MCF 10A (cell line): ENCODE measurements around the gene NDST3. TPM values are rescaled to one million over a fixed set of nuclear protein-coding genes. Genes with fewer than 3 reads are reported as not detected.
A peak's percentile ranks its signal among the peaks of the same experiment; 100 is the strongest.

Experiments
- BruUV-seq: library from RNA; stranded (reverse); fragments of 400-500 nt; replicated peaks from 2 replicates; lab custom pipeline; 2021; lab: Mats Ljungman, UMichigan
- CTCF ChIA-PET: fragments of 300-600 bp; sonication (Branson Sonifier 250); formaldehyde crosslinking; extraction: SDS; loops from one replicate; lab custom pipeline; 2021; ENCODE audit warnings: antibody characterized with exemption, inconsistent platforms; lab: Yijun Ruan, JAX
- POLR2A ChIA-PET: fragments of 300-600, 350-650 bp; sonication (Branson Sonifier 250); formaldehyde crosslinking; extraction: SDS; loops from one replicate; lab custom pipeline; 2020; ENCODE audit warnings: antibody characterized with exemption, inconsistent platforms; lab: Yijun Ruan, JAX
- DNase-seq: peaks from one replicate; pipeline ENCODE4 v3.0.0-alpha.2; 2018; ENCODE audit not compliant: unreplicated experiment
- H3K27ac Mint-ChIP-seq: one replicate; pipeline ENCODE4 v1.8.0; 2022; ENCODE audit warnings: mild to moderate bottlenecking, low read depth, mixed read lengths; ENCODE audit not compliant: unreplicated experiment
- H3K27me3 Mint-ChIP-seq: one replicate; pipeline ENCODE4 v1.8.0; 2022; ENCODE audit warnings: mixed read lengths; ENCODE audit not compliant: insufficient read depth, unreplicated experiment
- H3K36me3 Mint-ChIP-seq: one replicate; pipeline ENCODE4 v1.8.0; 2022; ENCODE audit warnings: mild to moderate bottlenecking, moderate library complexity, mixed read lengths; ENCODE audit not compliant: insufficient read depth, unreplicated experiment
- H3K4me1 Mint-ChIP-seq: one replicate; pipeline ENCODE4 v1.8.0; 2022; ENCODE audit warnings: mixed read lengths; ENCODE audit not compliant: insufficient read depth, unreplicated experiment
- H3K4me3 Mint-ChIP-seq: one replicate; pipeline ENCODE4 v1.8.0; 2022; ENCODE audit warnings: mild to moderate bottlenecking, moderate library complexity, mixed read lengths; ENCODE audit not compliant: unreplicated experiment
- H3K9me3 Mint-ChIP-seq: one replicate; pipeline ENCODE4 v1.8.0; 2022; ENCODE audit warnings: mixed read lengths; ENCODE audit not compliant: unreplicated experiment
- CTCF ChIP-seq: fragments of 200-600 bp; IDR thresholded peaks from one replicate; pipeline ENCODE4 v1.8.0; 2022; ENCODE audit warnings: antibody characterized with exemption, mild to moderate bottlenecking; ENCODE audit not compliant: unreplicated experiment
- intact Hi-C: fragments of 100-400 bp; cut with micrococcal nuclease; formaldehyde crosslinking; loops from 2 replicates; pipeline ENCODE4 v1.14.1; 2022
- total RNA-seq: library from RNA; stranded (reverse); gene quantifications from 2 replicates; pipeline ENCODE4 v1.2.3, GENCODE V29; 2022

NDST3 gene
- total RNA-seq, 1 experiment from 2014 or later = not detected

DNA sequence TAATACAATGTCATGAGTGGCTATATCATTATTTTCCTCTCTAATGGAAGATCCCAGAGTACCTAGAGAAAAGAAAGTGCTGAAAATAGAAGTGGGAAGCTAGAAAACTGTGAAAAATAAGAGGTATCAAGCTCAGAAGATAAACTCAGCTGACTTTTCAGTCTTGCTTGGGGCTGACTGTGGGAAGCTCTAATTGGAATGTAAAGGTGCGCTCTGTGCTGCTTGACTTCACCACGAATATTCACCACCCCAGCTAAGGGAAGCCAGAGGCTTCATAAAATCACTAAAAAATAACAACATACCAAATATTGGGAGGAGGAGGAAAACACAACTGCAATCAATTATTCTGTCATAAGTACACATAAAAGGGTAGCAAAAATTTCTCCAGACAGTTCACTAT is 25.1 kb downstream of the NDST3 start:
- no peaks in the 10 kb centered on the region for H3K4me1 Mint-ChIP-seq
- ChIA-PET CTCF (interaction anchor here (0.8 kb wide), 1 partner anchor 164 kb away, joined by 4 read pairs; no protein-coding TSS in a partner anchor), POLR2A (no interaction called here)
- BruUV-seq = no TSS peak
- no peak overlapping the region for H3K4me3 Mint-ChIP-seq
- H3K36me3 Mint-ChIP-seq = no peaks in the 10 kb centered on the region
- no peak for DNase-seq
- intact Hi-C loops = no loop called here
- H3K27me3 Mint-ChIP-seq = peaks cover 37% of the 10 kb centered on the region
- TF ChIP-seq CTCF = no peak
- H3K27ac Mint-ChIP-seq = no peak overlapping the region
- H3K9me3 Mint-ChIP-seq = no peaks in the 10 kb centered on the region

GRCh38 chr4:118076958-118077766 is 42.9 kb downstream of the NDST3 start:
- CTCF ChIA-PET = interaction anchor here (0.6 to 4.7 kb wide), 22 partner anchors 10 to 482 kb away, joined by 3 to 42 read pairs (median 4); no protein-coding TSS in a partner anchor
- Mint-ChIP-seq H3K27ac (no peak overlapping the region), H3K36me3 (no peaks in the 10 kb centered on the region), H3K4me3 (no peak overlapping the region), H3K9me3 (no peaks in the 10 kb centered on the region), H3K27me3 (no peaks in the 10 kb centered on the region), H3K4me1 (no peaks in the 10 kb centered on the region)
- peak; percentile 62 for TF ChIP-seq CTCF
- POLR2A ChIA-PET = interaction anchor here (1.2 kb wide), 1 partner anchor 148 kb away, joined by 3 read pairs; no protein-coding TSS in a partner anchor
- no TSS peak for BruUV-seq
- intact Hi-C loops = loop anchor here (1.0 to 2.0 kb wide), 3 partner anchors 147 to 943 kb away; no protein-coding TSS in a partner anchor
- DNase-seq = peak; percentile 59

DNA sequence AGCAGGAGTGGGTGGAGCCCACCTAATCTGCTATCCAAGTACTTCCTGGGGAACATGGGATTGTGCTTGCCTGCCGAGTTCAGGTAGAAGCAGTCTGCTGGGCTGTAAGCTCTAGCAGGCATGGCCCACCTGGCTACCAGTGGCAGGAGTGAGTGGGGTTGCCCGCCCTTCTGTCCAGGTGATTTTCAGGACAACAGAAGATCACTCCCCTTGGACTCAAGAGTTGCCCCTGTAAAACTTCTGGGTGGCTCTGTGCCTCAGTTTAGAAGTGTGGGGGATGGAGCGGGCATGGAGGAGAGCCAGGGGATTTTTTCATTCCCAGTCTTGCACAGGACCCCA is 43.5 kb downstream of the NDST3 start:
- intact Hi-C loops = loop anchor here (1.0 to 2.0 kb wide), 3 partner anchors 147 to 943 kb away; no protein-coding TSS in a partner anchor
- no peak for DNase-seq
- ChIA-PET POLR2A (no interaction called here), CTCF (interaction anchor here (0.6 to 4.7 kb wide), 13 partner anchors 10 to 942 kb away, joined by 3 to 42 read pairs (median 5); no protein-coding TSS in a partner anchor)
- H3K4me3 Mint-ChIP-seq = no peak overlapping the region
- no peaks in the 10 kb centered on the region for H3K4me1 Mint-ChIP-seq
- no peak for TF ChIP-seq CTCF
- H3K27me3 Mint-ChIP-seq = no peaks in the 10 kb centered on the region
- no TSS peak for BruUV-seq
- no peak overlapping the region for H3K27ac Mint-ChIP-seq
- H3K36me3 Mint-ChIP-seq = no peaks in the 10 kb centered on the region
- H3K9me3 Mint-ChIP-seq = peaks cover 4% of the 10 kb centered on the region

- intact Hi-C loops = no loop called here
- Mint-ChIP-seq H3K36me3 (no peaks in the 10 kb centered on the region), H3K4me3 (no peak overlapping the region), H3K4me1 (peaks cover 5% of the 10 kb centered on the region), H3K27me3 (no peaks in the 10 kb centered on the region), H3K9me3 (peaks cover 5% of the 10 kb centered on the region), H3K27ac (no peak overlapping the region)
- ChIA-PET POLR2A (no interaction called here), CTCF (no interaction called here)
- no peak for DNase-seq
- BruUV-seq = no TSS peak
- no peak for TF ChIP-seq CTCF
Measured at GRCh38 chr4:118081434-118081833, 47.1 kb downstream of the NDST3 start.
